Suprapubic skin (tissue), 3 donors: ENCODE measurements around the gene PNPT1.

Experiments used
- CTCF ChIP-seq, 2 donors: fragments of 200-600 bp in 1 of 2; fragments of 450-650 bp in 1 of 2; sonication (generic) in 1 of 2; IDR thresholded peaks; one replicate each; pipeline ENCODE4 v1.5.1; 2016 to 2019; ENCODE audit warnings: antibody characterized with exemption in 2 of 2, mild to moderate bottlenecking in 1 of 2, moderate library complexity in 1 of 2
- EP300 ChIP-seq: sonication (generic); formaldehyde crosslinking; IDR thresholded peaks from one replicate; pipeline ENCODE4 v1.6.1; 2017; ENCODE audit warnings: antibody characterized with exemption
- POLR2A ChIP-seq, 2 donors: fragments of 450-650 bp; IDR thresholded peaks; one replicate each; pipeline ENCODE4 v1.6.1; 2017; ENCODE audit warnings: antibody characterized with exemption in 2 of 2, mild to moderate bottlenecking in 2 of 2, moderate library complexity in 2 of 2

- TF ChIP-seq CTCF (IDR thresholded peaks at IDR 0.05) (no peak), EP300 (no peak), POLR2A (IDR thresholded peaks at IDR 0.05) (no peak)
Observed at GRCh38 chr2:55733335-55733734, 39.7 kb upstream of the PNPT1 start.
